Astrocyte of the cerebellum (primary cell): ENCODE data around the gene LDB3.

ENCODE experiments used
- DNase-seq: peaks from one replicate; pipeline ENCODE4 v3.0.0-alpha.2; 2011; ENCODE audit warnings: low read depth
- H3K4me3 ChIP-seq: 2 replicates; pipeline ENCODE4 v1.5.1; 2011; ENCODE audit warnings: mild to moderate bottlenecking, low read depth, low read length, moderate library complexity
- CTCF ChIP-seq: IDR thresholded peaks from 2 replicates; pipeline ENCODE4 v1.5.1; 2012; ENCODE audit warnings: low read length, low read depth, moderate library complexity, mild to moderate bottlenecking; ENCODE audit errors: missing control alignments
- in situ Hi-C: cut with HindIII; loops from 2 replicates; pipeline ENCODE4 v1.10.0; 2017; ENCODE audit warnings: low sequenced_read_pairs

Gene LDB3

DNA sequence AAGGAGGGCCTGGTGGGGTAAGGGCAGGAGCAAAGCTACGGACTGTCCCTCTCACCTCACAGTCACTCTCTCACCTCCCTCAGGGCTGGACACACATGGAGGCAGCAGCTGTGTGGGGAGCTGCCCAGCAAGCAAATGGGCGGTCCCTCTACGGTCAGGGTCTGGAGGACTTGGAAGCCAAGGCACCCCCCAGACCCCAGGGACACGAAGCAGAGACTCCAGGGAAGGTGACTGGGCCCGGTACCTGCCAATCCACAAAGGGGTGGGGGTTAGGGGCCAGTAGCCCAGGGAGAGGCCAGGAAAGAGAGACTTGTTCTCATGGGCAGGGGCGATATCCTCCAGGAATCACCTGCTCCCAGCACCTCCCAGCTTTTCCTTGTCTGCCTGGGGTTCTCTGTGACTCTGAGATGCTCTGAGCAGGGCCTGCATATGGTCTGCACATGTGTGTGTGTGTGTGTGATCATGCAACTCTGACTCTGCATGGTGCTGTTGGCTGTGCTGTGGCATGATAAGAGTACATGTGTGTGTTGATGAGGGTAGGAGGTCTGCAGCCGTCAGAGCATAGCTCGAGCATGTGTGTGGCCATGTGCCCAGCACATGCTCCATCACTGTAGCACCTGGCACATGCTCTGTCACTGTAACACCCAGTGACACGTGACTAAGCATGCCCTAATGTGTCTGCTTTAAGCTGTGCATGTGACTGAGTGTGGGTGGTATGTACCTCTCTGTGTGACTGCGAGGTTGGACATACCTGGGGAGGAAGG lies 4.6 kb upstream of the LDB3 start:
- in situ Hi-C loops, result no loop called here
- H3K4me3 ChIP-seq, result no peak overlapping the region
- no peak for TF ChIP-seq CTCF
- DNase-seq, result no peak

DNA sequence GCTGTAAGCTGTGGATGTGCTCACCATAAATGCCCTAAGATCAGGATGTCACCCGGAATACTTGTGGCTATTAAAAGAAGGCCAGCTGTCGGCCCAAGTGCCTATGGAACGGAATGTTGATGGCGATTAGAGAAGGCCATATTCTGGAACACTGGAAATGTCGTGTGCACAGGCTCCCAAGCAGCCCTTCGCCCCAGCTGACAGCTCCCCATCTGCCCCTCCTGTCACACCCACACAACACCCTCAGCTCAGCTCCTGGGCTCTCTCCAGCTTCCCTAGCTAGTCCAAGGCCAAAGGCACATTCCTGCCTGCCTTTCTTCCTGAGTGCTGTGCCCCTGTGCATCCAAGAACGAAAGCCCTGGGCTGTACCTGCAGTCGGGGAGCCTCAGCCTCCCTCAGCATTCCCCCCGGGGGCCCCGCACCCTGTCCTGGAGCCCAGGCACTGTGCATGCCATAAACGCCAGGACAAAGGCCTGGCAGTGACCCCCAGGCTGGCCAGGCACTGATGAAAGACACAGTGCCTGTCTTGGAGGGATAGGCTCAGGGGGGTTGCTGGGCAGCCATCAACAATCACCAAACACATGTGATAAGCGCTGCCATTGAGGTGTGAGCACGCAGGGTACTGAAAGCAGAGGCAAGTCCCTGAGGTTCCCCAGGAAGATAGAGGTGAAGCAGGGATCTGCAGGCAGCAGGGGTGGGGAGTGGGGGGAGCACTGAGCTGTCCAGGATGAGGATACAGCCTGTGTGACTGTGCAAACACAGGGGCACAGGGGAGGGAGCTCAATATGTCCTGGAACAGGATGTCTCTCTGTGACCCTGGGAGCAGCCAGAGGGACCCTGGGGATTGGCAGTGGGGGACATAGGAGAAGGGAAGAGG lies 3.7 kb upstream of the LDB3 start:
- no peak overlapping the region for H3K4me3 ChIP-seq
- DNase-seq, result no peak
- in situ Hi-C loops, result no loop called here
- no peak for TF ChIP-seq CTCF

- DNase-seq, result no peak
- in situ Hi-C loops, result no loop called here
- H3K4me3 ChIP-seq, result no peak overlapping the region
- TF ChIP-seq CTCF, result no peak
These were observed 3.1 kb upstream of the LDB3 start for GRCh38 chr10:86665218-86665607.

- no peak for DNase-seq
- in situ Hi-C loops, result no loop called here
- no peak overlapping the region for H3K4me3 ChIP-seq
- TF ChIP-seq CTCF, result no peak
These were observed 2.4 kb upstream of the LDB3 start for GRCh38 chr10:86665868-86666267.

DNA sequence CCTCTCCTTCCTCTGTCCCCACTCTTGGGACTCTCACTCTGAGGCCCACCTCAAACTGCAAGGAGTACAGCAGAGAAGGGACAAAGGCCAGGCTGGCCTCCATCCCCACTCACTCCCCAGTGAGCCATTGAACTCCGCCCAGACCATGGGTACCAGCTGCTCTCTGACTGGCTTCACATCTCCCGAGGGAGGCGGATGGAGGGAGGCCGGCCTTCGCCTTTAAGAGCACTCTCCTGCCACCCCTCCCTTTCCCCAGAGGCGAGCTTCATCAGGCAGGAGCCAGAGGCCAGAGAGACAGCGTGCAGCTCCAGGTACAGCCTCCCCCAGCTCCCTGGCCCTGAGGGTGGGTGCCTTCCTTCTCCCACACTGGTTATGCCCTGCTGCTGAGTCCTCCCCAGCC lies 1.8 kb upstream of the LDB3 start:
- no peak for DNase-seq
- no peak for TF ChIP-seq CTCF

GRCh38 chr10:86667421-86668181 lies 710 bp upstream of the LDB3 start:
- no peak for DNase-seq

More for the DNA sequence above, 1.8 kb upstream of the LDB3 start:
- H3K4me3 ChIP-seq, result no peak overlapping the region
- in situ Hi-C loops, result no loop called here

More at GRCh38 chr10:86667421-86668181, 710 bp upstream of the LDB3 start:
- in situ Hi-C loops, result no loop called here
- H3K4me3 ChIP-seq, result no peak overlapping the region
- no peak for TF ChIP-seq CTCF
